Stromal cell of bone marrow (primary cell): Measurements from ENCODE around the gene OR2S2.

Source experiments
- DNase-seq: peaks from one replicate; pipeline ENCODE4 v3.0.0-alpha.2; 2012; ENCODE audit warnings: low read depth

OR2S2 gene

DNA sequence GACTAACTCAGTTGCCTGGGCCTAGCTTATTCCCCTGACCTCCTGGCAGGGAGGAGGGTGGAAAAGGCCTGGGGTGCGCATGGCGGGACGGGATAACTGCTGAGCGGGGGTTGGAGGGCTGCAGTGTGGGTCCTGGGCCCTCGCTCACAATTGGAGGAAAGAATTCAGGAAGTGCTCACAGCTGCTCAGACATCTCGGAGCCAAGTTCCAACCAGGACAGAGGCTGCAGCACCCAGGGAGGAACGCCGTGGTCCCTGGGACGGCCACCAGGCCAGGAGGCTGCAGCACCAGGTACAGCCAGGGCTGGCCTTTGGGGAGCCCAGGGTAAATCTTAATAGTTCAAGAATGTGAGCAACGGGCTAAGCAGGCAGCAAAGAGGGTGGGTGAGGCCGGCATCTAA lies 48.7 kb downstream of the OR2S2 start, which contains the start of gene SPAAR:
Gene SPAAR, plus strand, starts transcription at position 217 of the 400 bp plus-strand sequence. CDS start 974 bp downstream, outside the sequence.
- DNase-seq, result no peak

GRCh38 chr9:35908504-35909125 lies 49.3 kb downstream of the OR2S2 start:
- no peak for DNase-seq

DNA sequence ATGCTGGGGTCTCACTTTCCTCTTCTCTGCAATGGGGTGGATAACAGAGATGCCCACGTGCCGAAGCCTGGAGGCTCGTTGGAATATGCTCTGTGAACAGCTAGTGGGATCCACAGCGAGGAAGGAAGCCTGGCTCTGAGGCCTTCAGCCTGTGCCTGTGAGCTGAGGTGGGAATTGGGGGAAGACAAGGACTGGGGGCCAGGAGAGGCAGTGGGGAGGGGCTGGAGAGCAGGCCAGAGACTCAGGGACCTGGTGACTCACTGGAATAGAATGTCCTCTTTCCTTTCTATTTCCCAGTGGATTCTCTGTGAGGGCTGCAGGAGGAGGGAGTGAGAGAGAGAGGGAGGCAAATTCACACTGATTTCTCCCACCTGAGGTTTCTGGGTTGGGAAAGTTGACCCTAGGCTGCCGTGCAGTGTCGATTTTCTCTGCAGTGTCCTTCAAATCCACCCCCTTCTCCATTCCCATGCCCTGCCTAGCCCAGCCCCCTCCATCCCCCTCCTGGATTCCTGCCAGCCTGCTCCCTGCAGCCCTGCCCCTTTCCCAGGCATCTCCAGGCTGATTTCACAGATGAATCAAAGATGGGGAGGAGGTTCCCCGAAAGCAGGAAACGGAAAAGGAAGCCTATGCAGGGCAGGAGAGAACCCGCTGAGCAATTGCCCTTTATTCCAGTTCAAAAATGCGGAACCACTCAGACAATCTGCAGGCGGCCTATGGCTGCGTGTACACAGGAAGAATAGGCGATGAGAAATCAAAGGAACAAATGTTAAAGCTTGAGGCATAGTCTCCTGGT lies 50.0 kb downstream of the OR2S2 start:
- peak; percentile 64 for DNase-seq
